ENCODE results near the gene FRMPD1. TPM values are rescaled to one million over a fixed set of nuclear protein-coding genes. Genes with fewer than 3 reads are reported as not detected.

The FRMPD1 gene
- total and polyA plus RNA-seq, 2 of the 4 experiments (the other 2 are of a cell fraction) = not detected

- in situ Hi-C loops (cut with MboI; ENCODE audit: low sequenced_read_pairs) (no loop called here), dilution Hi-C loops (cut with HindIII; ENCODE audit: low sequenced_read_pairs, unreplicated experiment) (no loop called here), intact Hi-C loops (cut with micrococcal nuclease) (loop anchor here (1.0 to 10.0 kb wide), 7 partner anchors 38 to 658 kb away; partner anchors contain the start of gene EXOSC3)
- no CpG with 5 or more reads among the region's 24 CpGs for WGBS, 2 experiments (ENCODE audit: extremely low coverage in 2 of 2, insufficient read length in 1 of 2)
- Histone ChIP-seq H2BK20ac (ENCODE audit: low read depth, low read length) (no peak overlapping the region), H3K79me1 (ENCODE audit: low read depth in 1 of 2, low read length in 2 of 2) (no peaks in the 10 kb centered on the region), H3K27ac (ENCODE audit: insufficient read depth, low read length) (no peak overlapping the region), H3K9me1 (ENCODE audit: insufficient read depth, low read length) (no peaks in the 10 kb centered on the region), H3K36me3 (ENCODE audit: control insufficient read depth, insufficient read depth, low read length) (no peaks in the 10 kb centered on the region), H4K91ac (ENCODE audit: insufficient read depth, low read depth, low read length) (no peak overlapping the region), H2BK120ac (ENCODE audit: low read depth, low read length) (0 out of 2 replicates have a peak overlapping the region, but pooled peaks have one; percentile 4), H2AK5ac (ENCODE audit: low read depth, low read length) (peak overlapping the region; percentile 53; the same call in 1 of the 2 replicates), H3K14ac (replicated peaks; ENCODE audit: low read depth, low read length) (no peak overlapping the region), H4K8ac (ENCODE audit: low read depth in 2 of 2, low read length in 2 of 2) (no peak overlapping the region), H3K4me1 (ENCODE audit: control insufficient read depth, insufficient read depth, low read length) (peaks cover 8% of the 10 kb centered on the region), H2BK15ac (ENCODE audit: low read depth, low read length) (no peak overlapping the region), H3K9me3 (ENCODE audit: control insufficient read depth, insufficient read depth, low read length) (no peaks in the 10 kb centered on the region), H2AK9ac (replicated peaks; ENCODE audit: low read depth, low read length, poor library complexity) (no peak overlapping the region), H4K5ac (ENCODE audit: low read depth, low read length) (no peak overlapping the region), H2BK5ac (ENCODE audit: low read depth, low read length, poor library complexity, severe bottlenecking) (peak overlapping the region; percentile 25), H3K4me3 (ENCODE audit: insufficient read depth, low read depth, low read length) (no peak overlapping the region), H3K23ac (ENCODE audit: low read depth, low read length) (no peak overlapping the region), H3K4ac (ENCODE audit: low read depth, low read length) (no peak overlapping the region), H2AFZ (replicated peaks; ENCODE audit: low read length, poor library complexity) (peak overlapping the region; percentile 9), H3K18ac (ENCODE audit: low read depth, low read length) (no peak overlapping the region), H3K4me2 (ENCODE audit: low read depth, low read length) (peak overlapping the region; percentile 15; the same call in 1 of the 2 replicates), H3K9ac (ENCODE audit: low read depth, low read length) (no peak overlapping the region), H3K27me3 (ENCODE audit: control insufficient read depth, insufficient read depth, low read length) (peaks cover 24% of the 10 kb centered on the region), H3K56ac (ENCODE audit: extremely low read depth, insufficient read depth, low read length) (no peak overlapping the region), H4K20me1 (ENCODE audit: insufficient read depth, low read length) (peaks cover 6% of the 10 kb centered on the region; the same call in 1 of the 2 replicates)
- peak; percentile 86 for DNase-seq
- ChIA-PET CTCF (no interaction called here), POLR2A (ENCODE audit: unreplicated experiment) (no interaction called here)
- TF ChIP-seq MAFK (IDR thresholded peaks at IDR 0.05; ENCODE audit: low read depth, low read length) = no peak
- 0 out of 2 replicates have a peak, but pooled peaks have one; percentile 4 for TF ChIP-seq FOS (IDR thresholded peaks at IDR 0.05; ENCODE audit: low read depth, low read length)
- BruUV-seq (replicated peaks) = no TSS peak
- ATAC-seq (ENCODE audit: low read depth) = peak; percentile 93
These were observed 95.9 kb downstream of the FRMPD1 start for GRCh38 chr9:37746448-37747270.

Data from IMR-90 (cell line).